Right lung (tissue), 5 donors: Measurements from ENCODE around the gene MAST4. TPM values are rescaled to one million over a fixed set of nuclear protein-coding genes. Genes with fewer than 3 reads are reported as not detected.

Source experiments
- DNase-seq, 2 donors: peaks; one replicate each; pipeline ENCODE4 v3.0.0-alpha.2; 2013
- polyA plus RNA-seq, 5 donors: library from polyadenylated mRNA; unstranded; fragments of 120-200 nt; gene quantifications; one replicate each; pipeline versions ENCODE4 v1.2.1 to v1.2.3, GENCODE V29; 2013; ENCODE audit warnings: inconsistent platforms in 1 of 5, low replicate concordance in 1 of 5; ENCODE audit not compliant: insufficient read length in 5 of 5, insufficient read depth in 1 of 5

Gene MAST4
- polyA plus RNA-seq, 5 donors, result 33.7 to 51.2 (median 47.5) TPM

GRCh38 chr5:67204821-67205220, 608.6 kb downstream of the MAST4 start:
- no peak for DNase-seq

GRCh38 chr5:67205981-67206380, 609.8 kb downstream of the MAST4 start:
- DNase-seq, result no peak

GRCh38 chr5:67206461-67206860, 610.3 kb downstream of the MAST4 start:
- DNase-seq, result no peak

- DNase-seq, result no peak
These were observed 610.7 kb downstream of the MAST4 start for GRCh38 chr5:67206929-67207328.

- DNase-seq, result no peak
These were observed 612.2 kb downstream of the MAST4 start for GRCh38 chr5:67208403-67208802.

GRCh38 chr5:67209141-67209771, 613.1 kb downstream of the MAST4 start:
- peak in 1 of 2 donors; percentile 73 for DNase-seq

- no peak for DNase-seq
These were observed 615.7 kb downstream of the MAST4 start for GRCh38 chr5:67211926-67212325.

GRCh38 chr5:67214036-67214435, 617.8 kb downstream of the MAST4 start:
- no peak for DNase-seq

- no peak for DNase-seq
These were observed 618.7 kb downstream of the MAST4 start for GRCh38 chr5:67214707-67215447.

- DNase-seq, result peak in 1 of 2 donors; percentile 72
These were observed 619.6 kb downstream of the MAST4 start for GRCh38 chr5:67215519-67216471.

- no peak for DNase-seq
These were observed 620.4 kb downstream of the MAST4 start for GRCh38 chr5:67216564-67216963.
